NCI-H2107 (cell line): ENCODE data around the gene DDR1.
"Not testable (repeated sequence)": the region's sequence is repeated elsewhere in the genome, so short reads cannot be mapped to it uniquely, and the experiment has no call there.

Experiments
- DNase-seq: peaks from one replicate; lab custom pipeline; 2025; lab: John Stamatoyannopoulos, UW

DDR1 gene

GRCh38 chr6:30918670-30919069, 34.4 kb downstream of the DDR1 start:
- no peak for DNase-seq

GRCh38 chr6:30922447-30922852, 38.1 kb downstream of the DDR1 start:
- no peak for DNase-seq

- not testable (repeated sequence) for DNase-seq
Observed at GRCh38 chr6:30924040-30924627, 39.8 kb downstream of the DDR1 start.

- DNase-seq = no peak
Observed at GRCh38 chr6:30926644-30927043, 42.3 kb downstream of the DDR1 start.

GRCh38 chr6:30927080-30927479, 42.8 kb downstream of the DDR1 start:
- DNase-seq = not testable (repeated sequence)

GRCh38 chr6:30928677-30929076, 44.4 kb downstream of the DDR1 start:
- DNase-seq = no peak

- no peak for DNase-seq
Observed at GRCh38 chr6:30930506-30930905, 46.2 kb downstream of the DDR1 start.

GRCh38 chr6:30931272-30931671, 47.0 kb downstream of the DDR1 start:
- DNase-seq = no peak

- no peak for DNase-seq
Observed at GRCh38 chr6:30931969-30932645, 47.8 kb downstream of the DDR1 start, which contains the start of gene SFTA2. Gene SFTA2 (minus strand): TSS chr6:30932170. CDS start chr6:30932096, 74 bp downstream.

- no peak for DNase-seq
Observed at GRCh38 chr6:30932665-30933365, 48.5 kb downstream of the DDR1 start.

GRCh38 chr6:30935018-30935417, 50.7 kb downstream of the DDR1 start:
- DNase-seq = no peak

- no peak for DNase-seq
Observed at GRCh38 chr6:30937265-30937664, 52.9 kb downstream of the DDR1 start.

GRCh38 chr6:30938730-30939129, 54.4 kb downstream of the DDR1 start:
- DNase-seq = no peak

- DNase-seq = no peak
Observed at GRCh38 chr6:30939473-30939872, 55.2 kb downstream of the DDR1 start.

- DNase-seq = no peak
Observed at GRCh38 chr6:30940361-30940986, 56.2 kb downstream of the DDR1 start, which contains the start of gene MUCL3. Gene MUCL3 (plus strand): TSS chr6:30940973. CDS start chr6:30941000, 27 bp downstream.

GRCh38 chr6:30942338-30943060, 58.2 kb downstream of the DDR1 start:
- no peak for DNase-seq

GRCh38 chr6:30944051-30944450, 59.7 kb downstream of the DDR1 start:
- no peak for DNase-seq

- DNase-seq = no peak
Observed at GRCh38 chr6:30945281-30945680, 61.0 kb downstream of the DDR1 start.

- DNase-seq = no peak
Observed at GRCh38 chr6:30947231-30947630, 62.9 kb downstream of the DDR1 start.

GRCh38 chr6:30948811-30949210, 64.5 kb downstream of the DDR1 start:
- DNase-seq = no peak
